GM18867 (cell line): ENCODE data around the gene GNRHR.
"Not testable (repeated sequence)": the region's sequence is repeated elsewhere in the genome, so short reads cannot be mapped to it uniquely, and the experiment has no call there.

Experiments used
- ATAC-seq: cut with Tn5 transposase; IDR thresholded peaks from one replicate; pipeline ENCODE4 v1.9.1; 2021; ENCODE audit warnings: mild to moderate bottlenecking, moderate library complexity; ENCODE audit not compliant: unreplicated experiment

GNRHR gene

GRCh38 chr4:67730511-67730910, 23.7 kb downstream of the GNRHR start:
- ATAC-seq: not testable (repeated sequence)

GRCh38 chr4:67727124-67727850, 26.9 kb downstream of the GNRHR start:
- ATAC-seq: no peak

- no peak for ATAC-seq
These were observed 28.2 kb downstream of the GNRHR start for GRCh38 chr4:67725981-67726380.

GRCh38 chr4:67725132-67725531, 29.1 kb downstream of the GNRHR start:
- no peak for ATAC-seq

- no peak for ATAC-seq
These were observed 30.2 kb downstream of the GNRHR start for GRCh38 chr4:67723949-67724348.

- ATAC-seq: no peak
These were observed 30.8 kb downstream of the GNRHR start for GRCh38 chr4:67723341-67723740.

- ATAC-seq: no peak
These were observed 32.2 kb downstream of the GNRHR start for GRCh38 chr4:67721770-67722597.

GRCh38 chr4:67721315-67721769, 32.8 kb downstream of the GNRHR start:
- no peak for ATAC-seq

GRCh38 chr4:67719953-67720617, 34.1 kb downstream of the GNRHR start:
- no peak for ATAC-seq

GRCh38 chr4:67718848-67719247, 35.3 kb downstream of the GNRHR start:
- ATAC-seq: no peak

GRCh38 chr4:67717586-67717985, 36.6 kb downstream of the GNRHR start:
- ATAC-seq: no peak

GRCh38 chr4:67714955-67715354, 39.2 kb downstream of the GNRHR start:
- ATAC-seq: no peak

- no peak for ATAC-seq
These were observed 40.0 kb downstream of the GNRHR start for GRCh38 chr4:67714248-67714583.

GRCh38 chr4:67713529-67714247, 40.5 kb downstream of the GNRHR start:
- ATAC-seq: no peak

- no peak for ATAC-seq
These were observed 41.3 kb downstream of the GNRHR start for GRCh38 chr4:67712650-67713528.

- ATAC-seq: no peak
These were observed 42.1 kb downstream of the GNRHR start for GRCh38 chr4:67712000-67712625.

- not testable (repeated sequence) for ATAC-seq
These were observed 47.5 kb downstream of the GNRHR start for GRCh38 chr4:67706682-67707081.

- no peak for ATAC-seq
These were observed 49.3 kb downstream of the GNRHR start for GRCh38 chr4:67704843-67705242.

GRCh38 chr4:67702166-67702565, 52.0 kb downstream of the GNRHR start:
- ATAC-seq: no peak

- no peak for ATAC-seq
These were observed 52.7 kb downstream of the GNRHR start for GRCh38 chr4:67701517-67701850.
